WI38 (cell line): Measurements from ENCODE around the gene IKZF2.

ENCODE experiments used
- H3K4me3 ChIP-seq: 2 replicates; pipeline ENCODE4 v1.5.1; 2011; ENCODE audit warnings: low read depth, mild to moderate bottlenecking, control low read depth, low read length
- TF ChIP-seq, protein P1 (sequence below): IDR thresholded peaks from 2 replicates; pipeline ENCODE4 v1.5.1; 2012; ENCODE audit warnings: low read depth, mild to moderate bottlenecking, control low read depth, low read length

Gene IKZF2

DNA sequence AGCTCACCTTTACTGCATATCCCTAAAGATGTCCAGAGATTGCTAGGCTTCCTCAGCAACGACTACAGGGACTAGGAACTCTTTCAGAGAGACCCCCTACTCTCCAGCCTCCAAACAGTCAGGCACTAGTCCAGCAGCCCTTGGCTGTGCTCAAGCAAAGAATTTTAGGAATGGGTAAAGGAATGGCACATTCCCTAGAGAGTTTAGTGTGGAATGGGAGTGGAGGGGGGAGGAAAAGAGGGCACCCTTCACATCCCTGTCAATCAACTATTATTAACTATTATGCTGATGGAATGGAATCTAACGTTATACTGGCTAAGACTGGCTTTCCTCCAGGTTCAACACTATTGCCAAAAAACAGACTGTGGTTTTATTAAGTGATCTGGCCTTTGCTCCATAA, 64.8 kb downstream of the IKZF2 start:
- H3K4me3 ChIP-seq = no peak overlapping the region
- TF ChIP-seq, protein P1, sequence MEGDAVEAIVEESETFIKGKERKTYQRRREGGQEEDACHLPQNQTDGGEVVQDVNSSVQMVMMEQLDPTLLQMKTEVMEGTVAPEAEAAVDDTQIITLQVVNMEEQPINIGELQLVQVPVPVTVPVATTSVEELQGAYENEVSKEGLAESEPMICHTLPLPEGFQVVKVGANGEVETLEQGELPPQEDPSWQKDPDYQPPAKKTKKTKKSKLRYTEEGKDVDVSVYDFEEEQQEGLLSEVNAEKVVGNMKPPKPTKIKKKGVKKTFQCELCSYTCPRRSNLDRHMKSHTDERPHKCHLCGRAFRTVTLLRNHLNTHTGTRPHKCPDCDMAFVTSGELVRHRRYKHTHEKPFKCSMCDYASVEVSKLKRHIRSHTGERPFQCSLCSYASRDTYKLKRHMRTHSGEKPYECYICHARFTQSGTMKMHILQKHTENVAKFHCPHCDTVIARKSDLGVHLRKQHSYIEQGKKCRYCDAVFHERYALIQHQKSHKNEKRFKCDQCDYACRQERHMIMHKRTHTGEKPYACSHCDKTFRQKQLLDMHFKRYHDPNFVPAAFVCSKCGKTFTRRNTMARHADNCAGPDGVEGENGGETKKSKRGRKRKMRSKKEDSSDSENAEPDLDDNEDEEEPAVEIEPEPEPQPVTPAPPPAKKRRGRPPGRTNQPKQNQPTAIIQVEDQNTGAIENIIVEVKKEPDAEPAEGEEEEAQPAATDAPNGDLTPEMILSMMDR = no peak

DNA sequence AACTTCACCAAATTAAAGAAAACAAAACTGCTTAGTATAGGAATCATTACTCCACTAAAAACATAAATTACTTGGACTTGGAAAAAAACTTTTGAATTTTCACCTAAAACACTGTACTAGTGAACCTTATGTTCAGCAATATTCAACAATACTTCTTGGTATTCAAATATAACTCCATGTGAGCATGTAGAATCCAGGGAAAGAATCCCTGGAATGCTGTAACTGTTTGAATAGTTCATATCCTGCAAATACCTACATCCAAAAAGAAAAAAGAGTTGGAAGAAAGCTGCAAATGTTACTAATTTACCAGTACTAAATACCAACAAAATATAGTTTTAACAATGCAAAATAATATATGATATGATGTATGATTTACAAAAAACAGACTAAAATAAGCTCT, 65.4 kb downstream of the IKZF2 start:
- no peak overlapping the region for H3K4me3 ChIP-seq
- TF ChIP-seq, protein P1 = no peak

DNA sequence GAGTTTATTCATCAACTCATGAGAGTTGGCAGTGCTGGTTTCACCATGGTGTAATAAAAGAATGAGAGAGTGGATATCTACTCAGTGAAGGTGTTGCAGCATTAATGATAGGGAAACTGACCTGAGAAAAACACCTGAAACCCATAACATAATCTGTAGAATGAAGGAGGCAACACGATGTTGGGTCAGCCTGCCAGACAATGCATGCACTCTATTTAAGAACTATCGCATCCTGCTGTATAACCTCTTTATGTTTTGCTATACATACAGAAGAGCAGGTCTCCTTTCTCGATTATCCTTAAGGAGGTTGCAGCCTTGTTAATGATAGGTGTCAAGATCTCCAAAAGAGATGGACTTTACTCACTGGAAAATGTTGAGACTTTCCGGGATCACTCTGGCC, 65.9 kb downstream of the IKZF2 start:
- TF ChIP-seq, protein P1 = no peak

DNA sequence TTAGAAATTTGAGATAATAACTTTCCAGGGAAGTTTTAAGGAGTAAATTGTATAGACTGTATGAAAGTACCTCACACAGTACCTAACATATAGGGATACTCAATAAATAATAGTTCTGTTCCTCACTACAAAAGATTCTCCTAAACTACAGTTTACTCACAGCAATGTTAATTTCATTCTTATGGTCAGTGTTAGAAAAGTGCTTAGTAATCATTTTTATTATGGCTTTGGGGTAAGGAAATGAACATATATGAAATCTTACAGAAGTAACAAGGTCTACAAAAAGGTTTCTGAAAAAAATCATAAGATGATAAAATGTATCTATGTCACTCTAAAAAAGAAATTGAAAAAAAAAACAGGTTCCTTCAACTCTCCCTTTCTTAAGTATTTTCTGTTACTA, 67.2 kb downstream of the IKZF2 start:
- TF ChIP-seq, protein P1 = no peak
- no peak overlapping the region for H3K4me3 ChIP-seq

More for the DNA sequence above, 65.9 kb downstream of the IKZF2 start:
- no peak overlapping the region for H3K4me3 ChIP-seq

DNA sequence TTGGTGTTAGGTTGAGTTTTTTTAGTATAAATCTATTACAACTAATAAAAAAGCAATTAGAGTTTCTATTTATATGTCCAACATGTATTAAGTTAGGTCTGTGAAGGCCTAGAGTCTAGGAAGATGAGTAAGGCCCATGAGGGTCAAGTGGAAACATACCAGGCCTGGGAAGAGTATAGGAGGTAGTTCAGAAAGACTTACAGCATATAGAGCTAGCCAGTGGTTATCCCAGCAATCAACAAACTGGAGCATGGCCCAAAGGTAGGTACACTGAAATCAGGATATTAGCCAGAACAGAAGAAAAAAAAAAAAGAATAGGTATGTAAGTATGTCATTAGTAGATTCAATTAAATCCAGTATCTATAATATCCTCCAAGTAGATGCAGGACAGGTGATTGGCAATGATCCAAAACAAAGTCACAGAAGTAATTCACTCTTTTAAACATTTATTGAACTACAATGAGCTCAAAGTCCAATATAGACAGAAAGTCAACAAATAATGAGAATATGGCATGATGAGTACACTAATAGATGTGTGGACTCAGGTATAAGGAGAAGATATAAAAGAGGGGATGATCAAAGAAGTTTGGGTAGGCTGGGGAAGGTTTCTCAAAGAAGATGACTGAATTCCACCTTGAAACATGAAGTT, 70.3 kb downstream of the IKZF2 start:
- H3K4me3 ChIP-seq = no peak overlapping the region

DNA sequence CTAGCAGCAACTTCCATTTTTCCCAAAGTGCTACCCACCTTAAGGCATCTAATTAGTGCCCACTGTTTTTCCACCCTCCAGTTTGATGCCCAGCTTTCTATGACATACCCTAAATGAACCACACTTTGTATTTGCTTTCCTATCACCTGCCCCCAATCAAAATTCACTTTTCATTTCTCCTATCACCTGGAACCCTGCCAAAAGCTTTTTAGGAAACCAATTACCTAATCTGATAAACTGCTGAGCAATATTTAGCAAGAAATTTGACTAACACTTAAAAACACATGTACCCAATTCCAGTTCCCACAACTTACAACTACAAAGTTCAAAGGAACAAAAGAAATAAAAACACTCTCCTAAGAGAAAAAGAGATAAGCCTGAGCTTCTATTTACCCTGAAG, 71.7 kb downstream of the IKZF2 start:
- no peak overlapping the region for H3K4me3 ChIP-seq
- TF ChIP-seq, protein P1 = no peak

More for the DNA sequence above, 70.3 kb downstream of the IKZF2 start:
- TF ChIP-seq, protein P1 = no peak

DNA sequence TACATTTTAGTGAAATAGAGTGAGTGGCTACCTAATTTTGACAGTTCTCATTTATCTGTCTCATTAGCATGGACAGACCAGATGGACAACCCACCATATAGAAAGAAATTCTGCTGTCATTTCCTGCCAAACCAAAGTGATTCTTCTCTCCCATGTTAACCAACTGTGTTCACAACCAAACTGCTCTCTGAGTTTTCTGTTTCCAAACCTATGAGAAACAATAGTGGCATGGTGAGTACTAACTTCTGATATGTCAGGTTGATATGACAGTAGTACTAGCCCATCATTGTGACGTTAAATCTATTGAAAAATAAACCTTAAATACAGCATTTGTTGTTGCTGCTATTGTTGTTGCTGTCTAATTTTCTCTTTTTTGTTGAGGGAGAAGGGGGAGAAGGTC, 72.7 kb downstream of the IKZF2 start:
- H3K4me3 ChIP-seq = no peak overlapping the region
- TF ChIP-seq, protein P1 = no peak
